Dermis lymphatic vessel endothelial cell (primary cell): ENCODE measurements around the gene PAX3. TPM values are rescaled to one million over a fixed set of nuclear protein-coding genes. Genes with fewer than 3 reads are reported as not detected.

Experiments used
- total RNA-seq: library from RNA; depleted of rRNA; stranded (reverse); fragments of >200 nt; gene quantifications from 2 replicates; pipeline ENCODE4 v1.2.1, GENCODE V29; 2014

Gene PAX3
- under 0.01 and 0.33 TPM in 2 replicates for total RNA-seq

GRCh38 chr2:222298311-222299150 lies at the start of gene PAX3:
TSS of gene PAX3 (minus strand) at chr2:222298998. CDS start at chr2:222298615, 383 bp downstream.

Other genes with a start within 250 kb of the PAX3 start
- not detected in 2 replicates for gene SGPP2, start 125.5 kb upstream of the PAX3 start, total RNA-seq